ENCODE data around the gene NTSR1.

DNA sequence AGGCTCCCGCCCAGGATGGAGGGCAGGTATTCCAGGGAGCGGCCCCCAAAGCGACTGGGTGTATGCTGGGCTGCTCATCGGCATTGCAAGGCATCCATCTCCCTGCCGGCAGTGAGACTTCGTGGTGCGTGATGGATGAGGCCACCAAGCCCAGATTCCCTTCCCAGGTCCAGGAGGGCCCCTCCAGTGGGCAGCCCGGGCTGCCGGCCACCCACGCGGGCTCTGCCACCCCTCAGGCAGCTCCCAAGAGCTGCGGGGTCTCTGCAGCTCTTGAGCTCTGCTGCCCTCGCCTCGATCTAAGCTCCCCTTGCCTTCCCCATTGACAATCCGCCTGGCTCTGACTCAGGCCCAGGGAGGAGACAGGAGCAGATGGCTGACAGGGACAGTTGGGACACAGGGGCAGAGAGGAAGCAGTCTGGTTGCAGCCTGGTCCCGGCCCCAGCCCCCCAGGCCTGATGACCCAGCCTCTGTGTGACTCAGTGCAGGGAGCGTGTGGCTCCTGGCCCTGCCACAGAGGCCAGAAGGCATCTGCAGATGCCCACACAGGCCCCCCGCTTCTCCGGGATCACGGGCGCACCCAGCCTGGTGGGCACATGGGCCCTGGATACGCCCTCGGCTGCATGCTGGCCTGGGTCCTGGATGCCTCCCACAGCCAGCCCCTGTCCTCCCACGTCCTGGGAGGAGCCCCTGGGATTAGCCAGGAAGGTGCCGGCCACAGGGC lies 33.3 kb upstream of the NTSR1 start:
- no peak for TF ChIP-seq TAF1 (IDR thresholded peaks at IDR 0.05; ENCODE audit: borderline replicate concordance, insufficient read depth, low read length)
- TF ChIP-seq, protein P1, sequence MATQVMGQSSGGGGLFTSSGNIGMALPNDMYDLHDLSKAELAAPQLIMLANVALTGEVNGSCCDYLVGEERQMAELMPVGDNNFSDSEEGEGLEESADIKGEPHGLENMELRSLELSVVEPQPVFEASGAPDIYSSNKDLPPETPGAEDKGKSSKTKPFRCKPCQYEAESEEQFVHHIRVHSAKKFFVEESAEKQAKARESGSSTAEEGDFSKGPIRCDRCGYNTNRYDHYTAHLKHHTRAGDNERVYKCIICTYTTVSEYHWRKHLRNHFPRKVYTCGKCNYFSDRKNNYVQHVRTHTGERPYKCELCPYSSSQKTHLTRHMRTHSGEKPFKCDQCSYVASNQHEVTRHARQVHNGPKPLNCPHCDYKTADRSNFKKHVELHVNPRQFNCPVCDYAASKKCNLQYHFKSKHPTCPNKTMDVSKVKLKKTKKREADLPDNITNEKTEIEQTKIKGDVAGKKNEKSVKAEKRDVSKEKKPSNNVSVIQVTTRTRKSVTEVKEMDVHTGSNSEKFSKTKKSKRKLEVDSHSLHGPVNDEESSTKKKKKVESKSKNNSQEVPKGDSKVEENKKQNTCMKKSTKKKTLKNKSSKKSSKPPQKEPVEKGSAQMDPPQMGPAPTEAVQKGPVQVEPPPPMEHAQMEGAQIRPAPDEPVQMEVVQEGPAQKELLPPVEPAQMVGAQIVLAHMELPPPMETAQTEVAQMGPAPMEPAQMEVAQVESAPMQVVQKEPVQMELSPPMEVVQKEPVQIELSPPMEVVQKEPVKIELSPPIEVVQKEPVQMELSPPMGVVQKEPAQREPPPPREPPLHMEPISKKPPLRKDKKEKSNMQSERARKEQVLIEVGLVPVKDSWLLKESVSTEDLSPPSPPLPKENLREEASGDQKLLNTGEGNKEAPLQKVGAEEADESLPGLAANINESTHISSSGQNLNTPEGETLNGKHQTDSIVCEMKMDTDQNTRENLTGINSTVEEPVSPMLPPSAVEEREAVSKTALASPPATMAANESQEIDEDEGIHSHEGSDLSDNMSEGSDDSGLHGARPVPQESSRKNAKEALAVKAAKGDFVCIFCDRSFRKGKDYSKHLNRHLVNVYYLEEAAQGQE (IDR thresholded peaks at IDR 0.05; ENCODE audit: insufficient read depth in 1 of 2, low read depth in 2 of 2, low read length in 2 of 2): no peak
- TF ChIP-seq POLR2AphosphoS5 (IDR thresholded peaks at IDR 0.05; ENCODE audit: low read depth, low read length): no peak
